CD4-positive, alpha-beta T cell treated with Interleukin-15 for 4 hours (primary cell): ENCODE measurements around the gene ZNF695.
"Not testable (repeated sequence)": the region's sequence is repeated elsewhere in the genome, so short reads cannot be mapped to it uniquely, and the experiment has no call there.

Source experiments
- DNase-seq: peaks from one replicate; pipeline ENCODE4 v3.0.0-alpha.2; 2020; ENCODE audit warnings: low spot score

Gene ZNF695

GRCh38 chr1:247007511-247008405 is at the start of gene ZNF695:
Gene ZNF695, minus strand, starts transcription at chr1:247008057. Its CDS starts 149 bp downstream, at chr1:247007908.
- peak; percentile 4 for DNase-seq

- DNase-seq = no peak
Measured at GRCh38 chr1:247056071-247056470, 48.2 kb upstream of the ZNF695 start.

- no peak for DNase-seq
Measured at GRCh38 chr1:247054992-247055415, 47.1 kb upstream of the ZNF695 start.

- DNase-seq = no peak
Measured at GRCh38 chr1:247047702-247048101, 39.8 kb upstream of the ZNF695 start.

GRCh38 chr1:247047260-247047659 is 39.4 kb upstream of the ZNF695 start:
- no peak for DNase-seq

GRCh38 chr1:247043406-247043805 is 35.5 kb upstream of the ZNF695 start:
- DNase-seq = no peak

GRCh38 chr1:247037511-247038320 is 29.9 kb upstream of the ZNF695 start:
- no peak for DNase-seq

- not testable (repeated sequence) for DNase-seq
Measured at GRCh38 chr1:247032306-247032705, 24.4 kb upstream of the ZNF695 start.

- not testable (repeated sequence) for DNase-seq
Measured at GRCh38 chr1:247024658-247025057, 16.8 kb upstream of the ZNF695 start.

- no peak for DNase-seq
Measured at GRCh38 chr1:247013391-247013790, 5.5 kb upstream of the ZNF695 start.

GRCh38 chr1:247008406-247008799 is 546 bp upstream of the ZNF695 start:
- DNase-seq = no peak

- DNase-seq = not testable (repeated sequence)
Measured at GRCh38 chr1:247004081-247004480, 3.8 kb downstream of the ZNF695 start.

- DNase-seq = no peak
Measured at GRCh38 chr1:246989901-246990300, 18.0 kb downstream of the ZNF695 start.

GRCh38 chr1:246988316-246988715 is 19.5 kb downstream of the ZNF695 start:
- no peak for DNase-seq

GRCh38 chr1:246987083-246987690 is 20.7 kb downstream of the ZNF695 start:
- DNase-seq = no peak

GRCh38 chr1:246978785-246979184 is 29.1 kb downstream of the ZNF695 start:
- no peak for DNase-seq

GRCh38 chr1:246978281-246978680 is 29.6 kb downstream of the ZNF695 start:
- no peak for DNase-seq

GRCh38 chr1:246971969-246972368 is 35.9 kb downstream of the ZNF695 start:
- DNase-seq = no peak

- DNase-seq = peak; percentile 46
Measured at GRCh38 chr1:246971090-246971721, 36.7 kb downstream of the ZNF695 start.

- no peak for DNase-seq
Measured at GRCh38 chr1:246969621-246970020, 38.2 kb downstream of the ZNF695 start.

- no peak for DNase-seq
Measured at GRCh38 chr1:246966502-246966901, 41.4 kb downstream of the ZNF695 start.
